Measurements from ENCODE around the gene TMEM238L. TPM values are rescaled to one million over a fixed set of nuclear protein-coding genes. Genes with fewer than 3 reads are reported as not detected.

Gene TMEM238L
- total and polyA plus RNA-seq, 2 of the 13 experiments (the other 11 are each of a cell fraction or from before 2014, with no cell fraction given) = not detected

GRCh38 chr17:10837921-10838320 lies 34.0 kb upstream of the TMEM238L start, which contains the start of gene PIRT:
TSS of gene PIRT (minus strand) at chr17:10838087. CDS start at chr17:10825645, 12,442 bp downstream.
- FAIRE-seq = no peak
- POLR2A ChIA-PET = no interaction called here

More at GRCh38 chr17:10837921-10838320, 34.0 kb upstream of the TMEM238L start, which contains the start of gene PIRT:
- Histone ChIP-seq H3K4me2 (ENCODE audit: low read depth, low read length) (no peak within 1 kb of the TSS), H3K9me3 (ENCODE audit: low read length) (no peaks in the 10 kb centered on the region), H3K9ac (ENCODE audit: insufficient read depth, low read depth, low read length) (no peak within 1 kb of the TSS), H3K27ac (ENCODE audit: extremely low read length, insufficient read depth, low read length) (no peak within 1 kb of the TSS), H4K20me1 (ENCODE audit: insufficient read depth, low read length) (no peaks in the 10 kb centered on the region), H3K4me1 (ENCODE audit: insufficient read depth, low read length) (no peaks in the 10 kb centered on the region), H2AFZ (ENCODE audit: low read length) (no peak within 1 kb of the TSS), H3K36me3 (replicated peaks in 1 of 2; ENCODE audit: control insufficient read depth in 1 of 2, insufficient read depth in 2 of 2, low read length in 2 of 2) (no peaks in the 10 kb centered on the region), H3K79me2 (ENCODE audit: insufficient read depth, low read length) (no peaks in the 10 kb centered on the region), H3K4me3 (replicated peaks in 1 of 3; ENCODE audit: insufficient read depth in 1 of 3, low read depth in 2 of 3, low read length in 3 of 3) (no peak within 1 kb of the TSS), H3K27me3 (ENCODE audit: control insufficient read depth in 1 of 2, insufficient read depth in 2 of 2, low read length in 2 of 2) (no peaks in the 10 kb centered on the region; a peak in 2 of 5 replicates)
- WGBS (ENCODE audit: low lambda C conversion rate) = 50% methylated on average over 4 of the region's 8 CpGs
- CTCF ChIA-PET (ENCODE audit: low intra/inter-chr PET ratio, low total read pairs) = no interaction called here
- no peak for DNase-seq (ENCODE audit: low spot score)
- in situ Hi-C loops (cut with HindIII; ENCODE audit: extremely low pct_ligation_motif_present, low pct_unique_long_range_greater_than_20kb) = no loop called here
- TF ChIP-seq SMAD3 (CRISPR knock-in tag; IDR thresholded peaks at IDR 0.05) (no peak), PBX2 (CRISPR knock-in tag; IDR thresholded peaks at IDR 0.05) (no peak), CREB1 (IDR thresholded peaks at IDR 0.05) (no peak), CREB1 (CRISPR knock-in tag; IDR thresholded peaks at IDR 0.05) (no peak), PRPF4 (IDR thresholded peaks at IDR 0.05; ENCODE audit: low read depth, low read length, poor library complexity, severe bottlenecking) (no peak), CBX2 (IDR thresholded peaks at IDR 0.05; ENCODE audit: low read depth, low read length) (no peak), CBX2 (CRISPR knock-in tag; IDR thresholded peaks at IDR 0.05; ENCODE audit: low read depth) (no peak), KDM5B (CRISPR knock-in tag; IDR thresholded peaks at IDR 0.05; ENCODE audit: borderline replicate concordance) (no peak), ZUFSP (CRISPR knock-in tag; IDR thresholded peaks at IDR 0.05; ENCODE audit: borderline replicate concordance) (no peak), GABPA (IDR thresholded peaks at IDR 0.05; ENCODE audit: low read depth, low read length) (no peak), GABPA (CRISPR knock-in tag; IDR thresholded peaks at IDR 0.05; ENCODE audit: low read depth) (no peak), ZNF747 (CRISPR knock-in tag; IDR thresholded peaks at IDR 0.05; ENCODE audit: borderline replicate concordance) (no peak), ZBTB49 (CRISPR knock-in tag; IDR thresholded peaks at IDR 0.05; ENCODE audit: borderline replicate concordance) (no peak)
- intact Hi-C loops (cut with micrococcal nuclease; ENCODE audit: unreplicated experiment) = no loop called here
- no peak for ATAC-seq
- BruUV-seq (replicated peaks) = no TSS peak
